ENCODE results near the gene PTPRN2.

The PTPRN2 gene

GRCh38 chr7:157558061-157558460, 1029.6 kb downstream of the PTPRN2 start:
- no peak for DNase-seq

- no peak for DNase-seq
These were observed 1030.4 kb downstream of the PTPRN2 start for GRCh38 chr7:157557263-157557662.

GRCh38 chr7:157556642-157556944, 1031.0 kb downstream of the PTPRN2 start:
- no peak for DNase-seq

- no peak for DNase-seq
These were observed 1031.5 kb downstream of the PTPRN2 start for GRCh38 chr7:157555944-157556641.

- DNase-seq: no peak
These were observed 1032.3 kb downstream of the PTPRN2 start for GRCh38 chr7:157555313-157555712.

- DNase-seq: no peak
These were observed 1033.0 kb downstream of the PTPRN2 start for GRCh38 chr7:157554393-157555238.

- no peak for DNase-seq
These were observed 1034.4 kb downstream of the PTPRN2 start for GRCh38 chr7:157553256-157553655.

- no peak for DNase-seq
These were observed 1035.2 kb downstream of the PTPRN2 start for GRCh38 chr7:157552295-157552993.

- no peak for DNase-seq
These were observed 1036.1 kb downstream of the PTPRN2 start for GRCh38 chr7:157551325-157552070.

GRCh38 chr7:157550300-157551275, 1037.0 kb downstream of the PTPRN2 start:
- DNase-seq: no peak

GRCh38 chr7:157549612-157550299, 1037.9 kb downstream of the PTPRN2 start:
- no peak for DNase-seq

- no peak for DNase-seq
These were observed 1038.8 kb downstream of the PTPRN2 start for GRCh38 chr7:157548691-157549303.

- no peak for DNase-seq
These were observed 1040.0 kb downstream of the PTPRN2 start for GRCh38 chr7:157547611-157548010.

- DNase-seq: no peak
These were observed 1040.5 kb downstream of the PTPRN2 start for GRCh38 chr7:157547102-157547501.

- DNase-seq: no peak
These were observed 1042.0 kb downstream of the PTPRN2 start for GRCh38 chr7:157545681-157546060.

- DNase-seq: no peak
These were observed 1042.5 kb downstream of the PTPRN2 start for GRCh38 chr7:157544980-157545680.

GRCh38 chr7:157544226-157544625, 1043.4 kb downstream of the PTPRN2 start:
- no peak for DNase-seq

GRCh38 chr7:157543791-157544190, 1043.8 kb downstream of the PTPRN2 start:
- no peak for DNase-seq

- DNase-seq: no peak
These were observed 1044.3 kb downstream of the PTPRN2 start for GRCh38 chr7:157543276-157543675.

Data from NCI-H146 (cell line).